T47D (cell line): ENCODE measurements around the gene MYEOV.
A peak's percentile ranks its signal among the peaks of the same experiment; 100 is the strongest.

Experiments
- DNase-seq, 2 experiments: peaks; one replicate each; pipeline versions ENCODE4 v3.0.0 to v3.0.0-alpha.2; 2011 to 2012; ENCODE audit warnings: low read depth in 1 of 2, low spot score in 1 of 2
- JUND ChIP-seq: IDR thresholded peaks from 2 replicates; pipeline ENCODE4 v1.6.1; 2012; ENCODE audit warnings: low read depth
- in situ Hi-C: cut with HindIII; loops from 2 replicates; pipeline ENCODE4 v1.10.0; 2016; ENCODE audit warnings: low sequenced_read_pairs, low pct_unique_long_range_greater_than_20kb

Gene MYEOV

GRCh38 chr11:69295079-69295994, 1.4 kb downstream of the MYEOV start:
- in situ Hi-C loops: no loop called here
- DNase-seq: no peak
- no peak for TF ChIP-seq JUND

- no peak for TF ChIP-seq JUND
- in situ Hi-C loops: no loop called here
- no peak for DNase-seq
Measured at GRCh38 chr11:69295995-69296889, 2.3 kb downstream of the MYEOV start.

- peak in 1 of 2 experiments; percentile 73 for DNase-seq
- in situ Hi-C loops: no loop called here
- TF ChIP-seq JUND: no peak
Measured at GRCh38 chr11:69296890-69297786, 3.2 kb downstream of the MYEOV start.

GRCh38 chr11:69297787-69298266, 3.9 kb downstream of the MYEOV start:
- in situ Hi-C loops: no loop called here
- DNase-seq: no peak
- no peak for TF ChIP-seq JUND

GRCh38 chr11:69298267-69299022, 4.5 kb downstream of the MYEOV start:
- in situ Hi-C loops: no loop called here
- peak; percentile 54 to 77 for DNase-seq
- TF ChIP-seq JUND: no peak

- TF ChIP-seq JUND: no peak
- no peak for DNase-seq
- in situ Hi-C loops: no loop called here
Measured at GRCh38 chr11:69299023-69299461, 5.1 kb downstream of the MYEOV start.

GRCh38 chr11:69299572-69299971, 5.6 kb downstream of the MYEOV start:
- in situ Hi-C loops: no loop called here
- no peak for DNase-seq
- no peak for TF ChIP-seq JUND

- in situ Hi-C loops: no loop called here
- DNase-seq: no peak
Measured at GRCh38 chr11:69300120-69301060, 6.4 kb downstream of the MYEOV start.

GRCh38 chr11:69301081-69301454, 7.1 kb downstream of the MYEOV start:
- no peak for DNase-seq
- no peak for TF ChIP-seq JUND
- in situ Hi-C loops: no loop called here

More at GRCh38 chr11:69300120-69301060, 6.4 kb downstream of the MYEOV start:
- TF ChIP-seq JUND: no peak

GRCh38 chr11:69301455-69302401, 7.8 kb downstream of the MYEOV start:
- no peak for TF ChIP-seq JUND
- peak; percentile 85 to 90 for DNase-seq
- in situ Hi-C loops: no loop called here
